H1 (cell line): ENCODE results near the gene ELP4.

ENCODE experiments used
- CEBPB ChIP-seq: IDR thresholded peaks from 2 replicates; pipeline ENCODE4 v1.6.1; 2012; ENCODE audit warnings: low read depth, low read length
- CHD2 ChIP-seq: IDR thresholded peaks from 2 replicates; pipeline ENCODE4 v1.6.1; 2012; ENCODE audit warnings: low read length, improper control_type of control experiment
- GABPA ChIP-seq: IDR thresholded peaks from 2 replicates; pipeline ENCODE4 v1.6.1; 2011; ENCODE audit warnings: mild to moderate bottlenecking, low read length, moderate library complexity, borderline replicate concordance; ENCODE audit not compliant: insufficient read depth
- JUN ChIP-seq: IDR thresholded peaks from 2 replicates; pipeline ENCODE4 v1.6.1; 2011; ENCODE audit warnings: low read depth, mild to moderate bottlenecking, improper control_type of control experiment, low read length
- MAFK ChIP-seq: IDR thresholded peaks from 2 replicates; pipeline ENCODE4 v1.6.1; 2012; ENCODE audit warnings: low read depth, mild to moderate bottlenecking, improper control_type of control experiment, low read length
- POLR2A ChIP-seq, 2 experiments: IDR thresholded peaks; 1 replicate in 1 of 2; 2 replicates in 1 of 2; pipeline ENCODE4 v1.6.1; 2011; ENCODE audit warnings: low read depth in 2 of 2, low read length in 2 of 2, mild to moderate bottlenecking in 2 of 2; ENCODE audit errors: control extremely low read depth in 1 of 2
- RAD21 ChIP-seq, 2 experiments: IDR thresholded peaks in 1 of 2; conservative IDR thresholded peaks in 1 of 2; 2 replicates each; pipeline ENCODE4 v1.6.1; 2011; ENCODE audit warnings: low read depth in 2 of 2, low read length in 2 of 2, improper control_type of control experiment in 1 of 2, inconsistent platforms in 1 of 2, mild to moderate bottlenecking in 1 of 2, moderate library complexity in 1 of 2
- TCF12 ChIP-seq: IDR thresholded peaks from 2 replicates; pipeline ENCODE4 v1.6.1; 2011; ENCODE audit warnings: low read depth, mild to moderate bottlenecking, low read length
- YY1 ChIP-seq: IDR thresholded peaks from 2 replicates; pipeline ENCODE4 v1.6.1; 2011; ENCODE audit warnings: low read depth, mild to moderate bottlenecking, low read length
- ZNF274 ChIP-seq: IDR thresholded peaks from 2 replicates; pipeline ENCODE4 v1.7.0; 2012; ENCODE audit warnings: low read length, borderline replicate concordance; ENCODE audit errors: extremely low read depth
- TF ChIP-seq, protein P1 (sequence below), 3 experiments: IDR thresholded peaks; 1 replicate in 2 of 3; 2 replicates in 1 of 3; pipeline versions ENCODE4 v1.5.1 to v1.6.1; 2011; ENCODE audit warnings: low read length in 3 of 3, mild to moderate bottlenecking in 3 of 3, inconsistent platforms in 2 of 3, low read depth in 1 of 3, moderate library complexity in 1 of 3; ENCODE audit not compliant: insufficient read depth in 1 of 3; ENCODE audit errors: control extremely low read depth in 1 of 3
- TF ChIP-seq, protein P2 (sequence below): IDR thresholded peaks from 2 replicates; pipeline ENCODE4 v1.6.1; 2011; ENCODE audit warnings: low read length, improper control_type of control experiment

GRCh38 chr11:31817621-31818424 is 308.3 kb downstream of the ELP4 start:
- TF ChIP-seq ZNF274 (no peak), TCF12 (no peak), CEBPB (no peak), MAFK (no peak), GABPA (no peak), CHD2 (no peak), YY1 (no peak), RAD21 (IDR thresholded peaks at IDR 0.05 in 1 of 2, conservative IDR thresholded peaks at IDR 0.05 in 1 of 2; ENCODE audit: low read depth in 2 of 2, low read length in 2 of 2) (no peak; a peak in 1 of 4 replicates), POLR2A (IDR thresholded peaks at IDR 0.05; ENCODE audit: control extremely low read depth in 1 of 2, low read depth in 2 of 2, low read length in 2 of 2) (no peak), JUN (no peak)
- TF ChIP-seq, protein P1, sequence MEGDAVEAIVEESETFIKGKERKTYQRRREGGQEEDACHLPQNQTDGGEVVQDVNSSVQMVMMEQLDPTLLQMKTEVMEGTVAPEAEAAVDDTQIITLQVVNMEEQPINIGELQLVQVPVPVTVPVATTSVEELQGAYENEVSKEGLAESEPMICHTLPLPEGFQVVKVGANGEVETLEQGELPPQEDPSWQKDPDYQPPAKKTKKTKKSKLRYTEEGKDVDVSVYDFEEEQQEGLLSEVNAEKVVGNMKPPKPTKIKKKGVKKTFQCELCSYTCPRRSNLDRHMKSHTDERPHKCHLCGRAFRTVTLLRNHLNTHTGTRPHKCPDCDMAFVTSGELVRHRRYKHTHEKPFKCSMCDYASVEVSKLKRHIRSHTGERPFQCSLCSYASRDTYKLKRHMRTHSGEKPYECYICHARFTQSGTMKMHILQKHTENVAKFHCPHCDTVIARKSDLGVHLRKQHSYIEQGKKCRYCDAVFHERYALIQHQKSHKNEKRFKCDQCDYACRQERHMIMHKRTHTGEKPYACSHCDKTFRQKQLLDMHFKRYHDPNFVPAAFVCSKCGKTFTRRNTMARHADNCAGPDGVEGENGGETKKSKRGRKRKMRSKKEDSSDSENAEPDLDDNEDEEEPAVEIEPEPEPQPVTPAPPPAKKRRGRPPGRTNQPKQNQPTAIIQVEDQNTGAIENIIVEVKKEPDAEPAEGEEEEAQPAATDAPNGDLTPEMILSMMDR (IDR thresholded peaks at IDR 0.05; ENCODE audit: control extremely low read depth in 1 of 3, insufficient read depth in 1 of 3, low read depth in 1 of 3, low read length in 3 of 3), result no peak
- TF ChIP-seq, protein P2, sequence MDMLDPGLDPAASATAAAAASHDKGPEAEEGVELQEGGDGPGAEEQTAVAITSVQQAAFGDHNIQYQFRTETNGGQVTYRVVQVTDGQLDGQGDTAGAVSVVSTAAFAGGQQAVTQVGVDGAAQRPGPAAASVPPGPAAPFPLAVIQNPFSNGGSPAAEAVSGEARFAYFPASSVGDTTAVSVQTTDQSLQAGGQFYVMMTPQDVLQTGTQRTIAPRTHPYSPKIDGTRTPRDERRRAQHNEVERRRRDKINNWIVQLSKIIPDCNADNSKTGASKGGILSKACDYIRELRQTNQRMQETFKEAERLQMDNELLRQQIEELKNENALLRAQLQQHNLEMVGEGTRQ, result no peak
